Tibial nerve (tissue), 4 donors: ENCODE measurements around the gene TP73. TPM values are rescaled to one million over a fixed set of nuclear protein-coding genes. Genes with fewer than 3 reads are reported as not detected.

Experiments used
- DNase-seq, 2 donors: peaks; one replicate each; pipeline ENCODE4 v3.0.0-alpha.2; 2019; ENCODE audit warnings: low spot score in 2 of 2
- H3K27ac ChIP-seq, 4 donors: fragments of 200-600 bp; sonication (generic) in 3 of 4; one replicate each; pipeline ENCODE4 v1.5.1; 2017 to 2019; ENCODE audit warnings: mild to moderate bottlenecking in 1 of 4
- H3K27me3 ChIP-seq, 2 donors: fragments of 200-600 bp; sonication (generic) in 1 of 2; one replicate each; pipeline versions ENCODE4 v1.5.1 to v1.6.0; 2017 to 2019
- H3K36me3 ChIP-seq, 3 donors: fragments of 200-600 bp; sonication (generic); one replicate each; pipeline ENCODE4 v1.5.1; 2018 to 2019
- H3K4me1 ChIP-seq, 4 donors: fragments of 200-600 bp; sonication (generic) in 3 of 4; one replicate each; pipeline ENCODE4 v1.5.1; 2017 to 2019
- H3K4me3 ChIP-seq, 4 donors: fragments of 200-600 bp; sonication (generic) in 3 of 4; one replicate each; pipeline ENCODE4 v1.5.1; 2017 to 2019; ENCODE audit warnings: mild to moderate bottlenecking in 1 of 4, moderate library complexity in 1 of 4
- H3K9me3 ChIP-seq, 4 donors: fragments of 200-600 bp; sonication (generic) in 3 of 4; one replicate each; pipeline ENCODE4 v1.5.1; 2017 to 2019
- EP300 ChIP-seq, 2 donors: sonication (generic); formaldehyde crosslinking; IDR thresholded peaks; one replicate each; pipeline ENCODE4 v1.6.1; 2017; ENCODE audit warnings: antibody characterized with exemption in 2 of 2, mild to moderate bottlenecking in 1 of 2
- POLR2A ChIP-seq, 2 donors: fragments of 450-650 bp; IDR thresholded peaks; one replicate each; pipeline ENCODE4 v1.6.1; 2017; ENCODE audit warnings: antibody characterized with exemption in 2 of 2, mild to moderate bottlenecking in 2 of 2, moderate library complexity in 2 of 2
- WGBS, 2 donors: methylation state at CpG; one replicate each; pipeline ENCODE4 v1.1.5; 2018; 5-methylcytosine and 5-hydroxymethylcytosine counted together
- total RNA-seq, 4 donors: library from RNA; depleted of rRNA; stranded (reverse); fragments of >200 nt; gene quantifications; one replicate each; pipeline ENCODE4 v1.1.0, GENCODE V29; 2016
- TF ChIP-seq, protein P1 (sequence below), 5 experiments: fragments of 200-600 bp in 3 of 5; fragments of 450-650 bp in 2 of 5; sonication (generic) in 3 of 5; IDR thresholded peaks; one replicate each; pipeline ENCODE4 v1.5.1; 2016 to 2019; ENCODE audit warnings: antibody characterized with exemption in 5 of 5, mild to moderate bottlenecking in 3 of 5, moderate library complexity in 2 of 5

Gene TP73
- total RNA-seq, 4 donors from 2014 or later = 0.30 TPM; not detected in 3

DNA sequence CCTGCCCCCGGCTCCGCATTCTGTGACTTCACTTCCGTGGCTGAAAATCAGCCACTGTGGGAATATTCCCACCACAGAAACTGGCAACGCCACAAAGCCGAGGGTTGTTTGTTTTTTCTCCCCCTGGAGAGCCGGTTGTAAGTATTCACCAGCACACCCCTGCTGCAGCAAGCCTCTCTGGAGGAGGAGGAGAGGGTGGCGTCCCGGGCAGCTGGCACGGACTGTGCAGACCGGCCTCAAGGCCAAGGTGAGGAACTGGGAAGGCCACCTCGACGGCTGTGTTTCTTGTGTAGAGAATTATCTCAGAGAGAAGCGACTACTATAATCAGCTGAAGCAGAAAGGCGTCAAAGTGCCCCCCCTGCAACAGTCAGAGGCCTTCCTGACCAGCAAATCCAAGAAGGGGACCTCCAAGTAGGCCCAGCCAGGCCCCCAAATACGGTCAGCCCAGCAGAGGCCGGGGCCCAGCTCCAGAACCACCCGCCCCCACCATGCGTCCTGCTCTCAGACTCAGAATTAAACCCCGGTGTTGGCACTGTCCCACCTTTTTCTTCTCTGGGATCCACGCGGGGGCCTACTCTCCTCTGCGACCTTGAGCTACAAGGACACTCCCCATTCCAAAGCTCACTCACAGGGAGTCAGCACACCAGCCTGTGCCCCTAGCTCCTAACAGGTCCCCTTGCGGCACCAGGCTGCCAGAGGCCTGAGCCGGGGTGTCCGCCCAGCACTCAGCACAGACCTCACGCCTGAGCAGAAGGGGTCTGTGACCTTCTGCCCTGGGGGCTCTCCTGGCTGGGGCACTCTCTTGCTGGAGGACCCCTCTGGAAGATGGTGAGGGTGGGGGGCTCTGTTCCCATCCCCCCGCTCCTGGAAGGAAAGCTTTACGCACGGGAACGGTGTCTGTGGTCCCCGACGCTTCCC, 119.1 kb downstream of the TP73 start:
- WGBS, 2 donors = 49 to 53% methylated on average over 26 to 32 of the region's 32 CpGs
- Histone ChIP-seq H3K4me3 (peak overlapping the region; percentile 45 to 83 (median 62)), H3K9me3 (no peaks in the 10 kb centered on the region), H3K27ac (peak overlapping the region in 1 of 4 donors; percentile 89), H3K4me1 (peaks cover 0 to 52% (median 40%) of the 10 kb centered on the region in 4 donors), H3K36me3 (no peaks in the 10 kb centered on the region), H3K27me3 (no peaks in the 10 kb centered on the region)
- TF ChIP-seq POLR2A (IDR thresholded peaks at IDR 0.05) = no peak
- TF ChIP-seq, protein P1, sequence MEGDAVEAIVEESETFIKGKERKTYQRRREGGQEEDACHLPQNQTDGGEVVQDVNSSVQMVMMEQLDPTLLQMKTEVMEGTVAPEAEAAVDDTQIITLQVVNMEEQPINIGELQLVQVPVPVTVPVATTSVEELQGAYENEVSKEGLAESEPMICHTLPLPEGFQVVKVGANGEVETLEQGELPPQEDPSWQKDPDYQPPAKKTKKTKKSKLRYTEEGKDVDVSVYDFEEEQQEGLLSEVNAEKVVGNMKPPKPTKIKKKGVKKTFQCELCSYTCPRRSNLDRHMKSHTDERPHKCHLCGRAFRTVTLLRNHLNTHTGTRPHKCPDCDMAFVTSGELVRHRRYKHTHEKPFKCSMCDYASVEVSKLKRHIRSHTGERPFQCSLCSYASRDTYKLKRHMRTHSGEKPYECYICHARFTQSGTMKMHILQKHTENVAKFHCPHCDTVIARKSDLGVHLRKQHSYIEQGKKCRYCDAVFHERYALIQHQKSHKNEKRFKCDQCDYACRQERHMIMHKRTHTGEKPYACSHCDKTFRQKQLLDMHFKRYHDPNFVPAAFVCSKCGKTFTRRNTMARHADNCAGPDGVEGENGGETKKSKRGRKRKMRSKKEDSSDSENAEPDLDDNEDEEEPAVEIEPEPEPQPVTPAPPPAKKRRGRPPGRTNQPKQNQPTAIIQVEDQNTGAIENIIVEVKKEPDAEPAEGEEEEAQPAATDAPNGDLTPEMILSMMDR (IDR thresholded peaks at IDR 0.05) = no peak
- no peak for TF ChIP-seq EP300 (IDR thresholded peaks at IDR 0.05)
- DNase-seq = no peak

- WGBS, 2 donors = 1 to 3% methylated on average over 16 to 36 of the region's 61 CpGs
- TF ChIP-seq EP300 (IDR thresholded peaks at IDR 0.05) = no peak
- peak in 1 of 2 donors; percentile 22 for TF ChIP-seq POLR2A (IDR thresholded peaks at IDR 0.05)
- TF ChIP-seq, protein P1 (IDR thresholded peaks at IDR 0.05) = no peak
- Histone ChIP-seq H3K27ac (peak overlapping the region; percentile 71 to 92 (median 82)), H3K36me3 (peaks cover 0 to 2% (median 0%) of the 10 kb centered on the region in 3 donors), H3K9me3 (no peaks in the 10 kb centered on the region), H3K4me1 (peaks cover 0 to 52% (median 40%) of the 10 kb centered on the region in 4 donors), H3K27me3 (no peaks in the 10 kb centered on the region), H3K4me3 (peak overlapping the region; percentile 45 to 83 (median 62))
- DNase-seq = peak; percentile 70 to 73
Measured at GRCh38 chr1:3772027-3772714, 119.9 kb downstream of the TP73 start.

GRCh38 chr1:3772715-3773571, 120.6 kb downstream of the TP73 start, which contains the start of gene SMIM1:
Gene SMIM1 (plus strand): TSS chr1:3772749. CDS start chr1:3775374, 2,625 bp downstream.
- H3K4me1 ChIP-seq = peaks cover 0 to 52% (median 40%) of the 10 kb centered on the region in 4 donors
- DNase-seq = no peak
- H3K27me3 ChIP-seq = no peaks in the 10 kb centered on the region
- peaks cover 0 to 10% (median 0%) of the 10 kb centered on the region in 3 donors for H3K36me3 ChIP-seq
- TF ChIP-seq POLR2A (IDR thresholded peaks at IDR 0.05) (no peak), EP300 (IDR thresholded peaks at IDR 0.05) (no peak)
- TF ChIP-seq, protein P1 (IDR thresholded peaks at IDR 0.05) = no peak
- peak within 1 kb of the TSS; percentile 71 to 92 (median 82) for H3K27ac ChIP-seq
- no peaks in the 10 kb centered on the region for H3K9me3 ChIP-seq
- H3K4me3 ChIP-seq = peak within 1 kb of the TSS; percentile 45 to 83 (median 62)
- WGBS, 2 donors = 25 to 26% methylated on average over 29 to 33 of the region's 55 CpGs

DNA sequence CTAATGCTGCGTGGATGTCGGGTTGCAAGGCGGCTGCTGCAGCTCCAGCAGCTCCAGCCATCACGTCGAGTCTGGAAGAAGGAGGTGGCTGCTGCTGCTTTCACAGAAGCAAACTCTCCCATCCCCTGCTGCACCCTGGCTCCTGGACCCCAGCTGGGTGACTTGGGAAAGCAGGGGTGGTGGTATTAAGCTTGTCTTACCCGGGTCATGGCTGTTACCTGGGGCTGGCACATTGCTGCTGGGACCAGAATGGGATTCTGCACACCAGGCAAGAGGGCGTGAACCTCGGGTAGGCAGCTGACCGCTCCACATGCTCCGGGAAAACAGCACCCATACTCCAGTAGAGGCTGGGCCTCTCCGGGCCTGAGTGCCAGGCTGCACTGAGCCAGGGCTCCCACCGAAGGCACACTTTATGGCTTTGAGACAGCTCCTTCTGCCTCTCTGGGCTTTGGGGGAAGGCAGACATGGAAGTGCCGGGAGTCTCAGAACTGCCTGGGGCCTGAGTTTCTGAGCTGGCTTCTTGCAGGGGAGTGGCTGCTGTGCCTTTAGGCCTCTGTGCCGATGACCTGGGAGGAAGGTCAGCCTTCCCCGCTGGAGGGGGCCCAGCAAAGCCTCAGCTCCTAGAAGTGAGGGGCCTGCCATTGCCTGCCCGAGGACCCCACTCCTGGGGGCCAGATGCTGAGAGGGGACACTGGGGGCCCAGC, 121.4 kb downstream of the TP73 start:
- Histone ChIP-seq H3K4me3 (no peak overlapping the region), H3K27me3 (no peaks in the 10 kb centered on the region), H3K9me3 (no peaks in the 10 kb centered on the region), H3K4me1 (peaks cover 0 to 52% (median 40%) of the 10 kb centered on the region in 4 donors), H3K36me3 (peaks cover 0 to 18% (median 0%) of the 10 kb centered on the region in 3 donors), H3K27ac (peak overlapping the region in 3 of 4 donors; percentile 26 to 92 (median 89))
- DNase-seq = no peak
- TF ChIP-seq EP300 (IDR thresholded peaks at IDR 0.05) (no peak), POLR2A (IDR thresholded peaks at IDR 0.05) (no peak)
- TF ChIP-seq, protein P1 (IDR thresholded peaks at IDR 0.05) = no peak
- 71 to 76% methylated on average over 12 to 13 of the region's 16 CpGs for WGBS, 2 donors
